Gastrocnemius medialis (tissue), 4 donors: Measurements from ENCODE around the gene BTAF1. TPM values are rescaled to one million over a fixed set of nuclear protein-coding genes. Genes with fewer than 3 reads are reported as not detected.

Experiments used
- ATAC-seq, 2 donors: fragments of 150-250 bp; one replicate each; pipeline ENCODE4 v1.9.1; 2016
- DNase-seq, 2 donors: peaks; one replicate each; pipeline ENCODE4 v3.0.0-alpha.2; 2019
- H3K27ac ChIP-seq, 4 donors: fragments of 200-600 bp; sonication (generic); 1 replicate in 1 of 4; 2 replicates in 3 of 4; pipeline ENCODE4 v1.5.1; 2016 to 2018; ENCODE audit warnings: mild to moderate bottlenecking in 2 of 4, moderate library complexity in 1 of 4
- H3K27me3 ChIP-seq, 3 donors: fragments of 200-600 bp; sonication (generic) in 2 of 3; 1 replicate in 1 of 3; 2 replicates in 2 of 3; pipeline versions ENCODE4 v1.5.1 to v1.6.0; 2016 to 2019; ENCODE audit warnings: mild to moderate bottlenecking in 1 of 3, moderate library complexity in 1 of 3
- H3K36me3 ChIP-seq, 2 donors: fragments of 200-600 bp; sonication (generic) in 1 of 2; one replicate each; pipeline ENCODE4 v1.5.1; 2017 to 2018
- H3K4me1 ChIP-seq, 2 donors: fragments of 200-600 bp; sonication (generic) in 1 of 2; one replicate each; pipeline ENCODE4 v1.5.1; 2016 to 2017; ENCODE audit warnings: mild to moderate bottlenecking in 2 of 2
- H3K4me3 ChIP-seq, 4 donors: fragments of 200-600 bp; sonication (generic) in 3 of 4; 1 replicate in 1 of 4; 2 replicates in 3 of 4; pipeline ENCODE4 v1.5.1; 2016 to 2019; ENCODE audit warnings: mild to moderate bottlenecking in 2 of 4
- H3K9me3 ChIP-seq, 3 donors: fragments of 200-600 bp; sonication (generic) in 2 of 3; 1 replicate in 1 of 3; 2 replicates in 2 of 3; pipeline ENCODE4 v1.5.1; 2016 to 2019
- POLR2A ChIP-seq, 2 donors: fragments of 450-650 bp; IDR thresholded peaks; one replicate each; pipeline ENCODE4 v1.6.1; 2017; ENCODE audit warnings: antibody characterized with exemption in 2 of 2, mild to moderate bottlenecking in 2 of 2, moderate library complexity in 2 of 2
- in situ Hi-C, 4 donors: fragments of 200-750 bp; cut with MboI; loops; one replicate each; pipeline versions ENCODE4 v1.15.0 to v1.8.0; 2017; ENCODE audit warnings: low sequenced_read_pairs in 4 of 4
- intact Hi-C: fragments of 100-400 bp; cut with DNase I; formaldehyde crosslinking; loops from one replicate; pipeline ENCODE4 v1.15.1; 2023; ENCODE audit warnings: low total_unique reads
- total RNA-seq, 4 donors: library from RNA; depleted of rRNA; stranded (reverse); fragments of >200 nt; gene quantifications; one replicate each; pipeline versions ENCODE4 v1.1.0 to v1.2.3, GENCODE V29; 2016
- TF ChIP-seq, protein P1 (sequence below), 5 experiments: fragments of 450-650 bp in 3 of 5; fragments of 200-600 bp in 2 of 5; sonication (generic) in 2 of 5; IDR thresholded peaks in 4 of 5; conservative IDR thresholded peaks in 1 of 5; 1 replicate in 4 of 5; 2 replicates in 1 of 5; pipeline ENCODE4 v1.5.1; 2016 to 2019; ENCODE audit warnings: antibody characterized with exemption in 5 of 5, mild to moderate bottlenecking in 3 of 5, moderate library complexity in 3 of 5

BTAF1 gene
- total RNA-seq, 4 donors from 2014 or later = 10.5 to 23.7 (median 11.3) TPM

- no peak for TF ChIP-seq POLR2A (IDR thresholded peaks at IDR 0.05)
- TF ChIP-seq, protein P1, sequence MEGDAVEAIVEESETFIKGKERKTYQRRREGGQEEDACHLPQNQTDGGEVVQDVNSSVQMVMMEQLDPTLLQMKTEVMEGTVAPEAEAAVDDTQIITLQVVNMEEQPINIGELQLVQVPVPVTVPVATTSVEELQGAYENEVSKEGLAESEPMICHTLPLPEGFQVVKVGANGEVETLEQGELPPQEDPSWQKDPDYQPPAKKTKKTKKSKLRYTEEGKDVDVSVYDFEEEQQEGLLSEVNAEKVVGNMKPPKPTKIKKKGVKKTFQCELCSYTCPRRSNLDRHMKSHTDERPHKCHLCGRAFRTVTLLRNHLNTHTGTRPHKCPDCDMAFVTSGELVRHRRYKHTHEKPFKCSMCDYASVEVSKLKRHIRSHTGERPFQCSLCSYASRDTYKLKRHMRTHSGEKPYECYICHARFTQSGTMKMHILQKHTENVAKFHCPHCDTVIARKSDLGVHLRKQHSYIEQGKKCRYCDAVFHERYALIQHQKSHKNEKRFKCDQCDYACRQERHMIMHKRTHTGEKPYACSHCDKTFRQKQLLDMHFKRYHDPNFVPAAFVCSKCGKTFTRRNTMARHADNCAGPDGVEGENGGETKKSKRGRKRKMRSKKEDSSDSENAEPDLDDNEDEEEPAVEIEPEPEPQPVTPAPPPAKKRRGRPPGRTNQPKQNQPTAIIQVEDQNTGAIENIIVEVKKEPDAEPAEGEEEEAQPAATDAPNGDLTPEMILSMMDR (IDR thresholded peaks at IDR 0.05 in 4 of 5, conservative IDR thresholded peaks at IDR 0.05 in 1 of 5) = no peak
- Histone ChIP-seq H3K9me3 (no peaks in the 10 kb centered on the region), H3K27ac (no peak overlapping the region), H3K36me3 (peaks cover 0 to 13% of the 10 kb centered on the region in 2 donors), H3K27me3 (no peaks in the 10 kb centered on the region), H3K4me3 (no peak overlapping the region), H3K4me1 (no peaks in the 10 kb centered on the region)
- intact Hi-C loops (no loop called here), in situ Hi-C loops (no loop called here)
- DNase-seq = no peak
- no peak for ATAC-seq
Observed at GRCh38 chr10:92054807-92055206, 131.2 kb downstream of the BTAF1 start.

DNA sequence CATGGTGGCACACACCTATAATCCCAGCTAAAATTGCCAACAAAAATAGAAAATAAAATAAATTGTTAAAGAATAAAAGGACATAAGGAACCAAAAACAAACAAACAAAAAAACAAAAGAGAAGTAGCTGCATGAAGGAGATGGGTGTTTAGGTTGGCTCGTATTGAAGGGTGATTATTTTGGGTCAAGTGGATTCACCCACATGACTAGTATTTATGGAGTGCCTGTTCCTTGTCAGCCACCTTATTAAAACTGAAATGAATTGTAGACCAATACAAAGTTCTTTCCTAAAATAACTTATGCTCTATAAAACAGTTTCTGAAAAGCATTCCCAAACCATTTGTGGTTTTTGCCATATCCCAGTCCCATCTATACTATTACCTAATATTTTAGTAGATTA, 138.7 kb downstream of the BTAF1 start:
- DNase-seq (no peak), ATAC-seq (no peak)
- Histone ChIP-seq H3K4me1 (no peaks in the 10 kb centered on the region), H3K27ac (no peak overlapping the region), H3K9me3 (no peaks in the 10 kb centered on the region), H3K36me3 (no peaks in the 10 kb centered on the region), H3K4me3 (no peak overlapping the region), H3K27me3 (no peaks in the 10 kb centered on the region)
- TF ChIP-seq POLR2A (IDR thresholded peaks at IDR 0.05) = no peak
- TF ChIP-seq, protein P1 (IDR thresholded peaks at IDR 0.05 in 4 of 5, conservative IDR thresholded peaks at IDR 0.05 in 1 of 5) = no peak
- in situ Hi-C loops (no loop called here), intact Hi-C loops (no loop called here)

GRCh38 chr10:92064506-92064905, 140.9 kb downstream of the BTAF1 start:
- TF ChIP-seq, protein P1 (IDR thresholded peaks at IDR 0.05 in 4 of 5, conservative IDR thresholded peaks at IDR 0.05 in 1 of 5) = no peak
- no peak for TF ChIP-seq POLR2A (IDR thresholded peaks at IDR 0.05)
- H3K4me3 ChIP-seq = no peak overlapping the region
- peak in 1 of 2 donors; percentile 39 for ATAC-seq
- intact Hi-C loops (no loop called here), in situ Hi-C loops (no loop called here)
- DNase-seq = no peak
- H3K36me3 ChIP-seq = no peaks in the 10 kb centered on the region
- H3K27ac ChIP-seq = peak overlapping the region in 2 of 4 donors; percentile 7 to 8
- H3K4me1 ChIP-seq = no peaks in the 10 kb centered on the region
- no peaks in the 10 kb centered on the region for H3K9me3 ChIP-seq
- no peaks in the 10 kb centered on the region for H3K27me3 ChIP-seq

- no peak for TF ChIP-seq POLR2A (IDR thresholded peaks at IDR 0.05)
- TF ChIP-seq, protein P1 (IDR thresholded peaks at IDR 0.05 in 4 of 5, conservative IDR thresholded peaks at IDR 0.05 in 1 of 5) = no peak
- no peaks in the 10 kb centered on the region for H3K36me3 ChIP-seq
- no peaks in the 10 kb centered on the region for H3K27me3 ChIP-seq
- H3K4me3 ChIP-seq = no peak overlapping the region
- no peak for DNase-seq
- H3K9me3 ChIP-seq = no peaks in the 10 kb centered on the region
- no peaks in the 10 kb centered on the region for H3K4me1 ChIP-seq
- intact Hi-C loops (no loop called here), in situ Hi-C loops (no loop called here)
- ATAC-seq = no peak
- no peak overlapping the region for H3K27ac ChIP-seq
Observed at GRCh38 chr10:92066386-92066785, 142.8 kb downstream of the BTAF1 start.

- no peak for DNase-seq
Observed at GRCh38 chr10:92068900-92069299, 145.3 kb downstream of the BTAF1 start.

More at GRCh38 chr10:92068900-92069299, 145.3 kb downstream of the BTAF1 start:
- ATAC-seq = no peak
- H3K27ac ChIP-seq = no peak overlapping the region
- H3K9me3 ChIP-seq = no peaks in the 10 kb centered on the region
- no peak overlapping the region for H3K4me3 ChIP-seq
- in situ Hi-C loops = no loop called here
- no peaks in the 10 kb centered on the region for H3K4me1 ChIP-seq
- H3K27me3 ChIP-seq = no peaks in the 10 kb centered on the region
- intact Hi-C loops = no loop called here
- TF ChIP-seq POLR2A (IDR thresholded peaks at IDR 0.05) = no peak
- TF ChIP-seq, protein P1 (IDR thresholded peaks at IDR 0.05 in 4 of 5, conservative IDR thresholded peaks at IDR 0.05 in 1 of 5) = no peak
- no peaks in the 10 kb centered on the region for H3K36me3 ChIP-seq
